H1 (cell line): ENCODE results near the gene IREB2.

ENCODE experiments used
- BACH1 ChIP-seq: IDR thresholded peaks from 2 replicates; pipeline ENCODE4 v1.6.1; 2012; ENCODE audit warnings: low read length, improper control_type of control experiment
- CEBPB ChIP-seq: IDR thresholded peaks from 2 replicates; pipeline ENCODE4 v1.6.1; 2012; ENCODE audit warnings: low read depth, low read length
- CHD2 ChIP-seq: IDR thresholded peaks from 2 replicates; pipeline ENCODE4 v1.6.1; 2012; ENCODE audit warnings: low read length, improper control_type of control experiment
- EGR1 ChIP-seq: IDR thresholded peaks from 2 replicates; pipeline ENCODE4 v1.6.1; 2011; ENCODE audit warnings: low read depth, low read length, borderline replicate concordance
- EP300 ChIP-seq, 2 experiments: IDR thresholded peaks; 1 replicate in 1 of 2; 2 replicates in 1 of 2; pipeline ENCODE4 v1.6.1; 2011 to 2012; ENCODE audit warnings: low read depth in 2 of 2, low read length in 2 of 2, mild to moderate bottlenecking in 2 of 2, borderline replicate concordance in 1 of 2, inconsistent platforms in 1 of 2, moderate library complexity in 1 of 2
- FOSL1 ChIP-seq: IDR thresholded peaks from 2 replicates; pipeline ENCODE4 v1.6.1; 2011; ENCODE audit warnings: mild to moderate bottlenecking, low read depth, low read length, moderate library complexity; ENCODE audit not compliant: insufficient read depth
- JUN ChIP-seq: IDR thresholded peaks from 2 replicates; pipeline ENCODE4 v1.6.1; 2011; ENCODE audit warnings: low read depth, mild to moderate bottlenecking, improper control_type of control experiment, low read length
- KDM5A ChIP-seq: fragments of 200-600 bp; IDR thresholded peaks from 2 replicates; pipeline ENCODE4 v1.7.1; 2012; ENCODE audit warnings: mild to moderate bottlenecking, low read length, inconsistent platforms, mixed read lengths
- SP1 ChIP-seq: IDR thresholded peaks from 2 replicates; pipeline ENCODE4 v1.6.1; 2011; ENCODE audit warnings: low read depth, low read length
- SP2 ChIP-seq: IDR thresholded peaks from 2 replicates; pipeline ENCODE4 v1.6.1; 2012; ENCODE audit warnings: mild to moderate bottlenecking, low read length, inconsistent platforms
- TEAD4 ChIP-seq: IDR thresholded peaks from 2 replicates; pipeline ENCODE4 v1.6.1; 2012; ENCODE audit warnings: low read depth, low read length, inconsistent platforms, mixed read lengths
- TF ChIP-seq, protein P1 (sequence below), 3 experiments: IDR thresholded peaks; 1 replicate in 2 of 3; 2 replicates in 1 of 3; pipeline versions ENCODE4 v1.5.1 to v1.6.1; 2011; ENCODE audit warnings: low read length in 3 of 3, mild to moderate bottlenecking in 3 of 3, inconsistent platforms in 2 of 3, low read depth in 1 of 3, moderate library complexity in 1 of 3; ENCODE audit not compliant: insufficient read depth in 1 of 3; ENCODE audit errors: control extremely low read depth in 1 of 3
- TF ChIP-seq, protein P2 (sequence below): IDR thresholded peaks from 2 replicates; pipeline ENCODE4 v1.6.1; 2012; ENCODE audit warnings: inconsistent platforms

DNA sequence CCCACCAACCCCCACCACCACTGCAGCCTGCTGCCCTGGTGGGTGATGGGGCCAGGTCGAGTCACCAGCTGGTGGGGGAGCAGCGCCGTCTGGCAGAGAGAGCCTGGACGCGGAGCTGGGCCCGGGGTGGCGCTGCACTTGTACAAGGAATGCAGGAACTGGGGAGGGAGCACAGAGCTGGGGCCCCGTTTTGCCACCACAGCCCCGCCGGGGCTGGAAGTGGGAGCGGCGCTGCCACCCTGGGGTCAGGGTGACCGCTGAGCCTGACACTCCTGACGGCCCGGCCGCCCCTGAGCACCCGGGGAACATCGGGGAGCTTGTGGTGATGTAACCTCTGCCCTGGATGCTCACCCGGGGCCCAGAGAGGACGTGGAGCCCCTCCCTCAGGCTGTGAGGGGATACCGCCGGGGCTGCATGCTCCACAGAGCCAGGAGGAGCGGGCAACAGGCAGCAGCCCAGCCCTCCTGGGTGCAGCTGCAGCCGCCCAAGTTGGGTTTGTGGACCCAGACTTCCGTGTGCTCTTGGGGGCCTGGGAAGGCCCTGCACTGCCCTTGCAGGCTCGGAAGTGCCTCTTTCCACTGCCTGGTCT is 32.6 kb upstream of the IREB2 start:
- TF ChIP-seq TEAD4 (peak; percentile 56), SP1 (no peak), BACH1 (no peak), SP2 (no peak), CHD2 (no peak), FOSL1 (no peak), KDM5A (no peak), JUN (no peak), EGR1 (no peak), CEBPB (no peak), EP300 (IDR thresholded peaks at IDR 0.05; ENCODE audit: borderline replicate concordance in 1 of 2, low read depth in 2 of 2, low read length in 2 of 2) (no peak)
- TF ChIP-seq, protein P1, sequence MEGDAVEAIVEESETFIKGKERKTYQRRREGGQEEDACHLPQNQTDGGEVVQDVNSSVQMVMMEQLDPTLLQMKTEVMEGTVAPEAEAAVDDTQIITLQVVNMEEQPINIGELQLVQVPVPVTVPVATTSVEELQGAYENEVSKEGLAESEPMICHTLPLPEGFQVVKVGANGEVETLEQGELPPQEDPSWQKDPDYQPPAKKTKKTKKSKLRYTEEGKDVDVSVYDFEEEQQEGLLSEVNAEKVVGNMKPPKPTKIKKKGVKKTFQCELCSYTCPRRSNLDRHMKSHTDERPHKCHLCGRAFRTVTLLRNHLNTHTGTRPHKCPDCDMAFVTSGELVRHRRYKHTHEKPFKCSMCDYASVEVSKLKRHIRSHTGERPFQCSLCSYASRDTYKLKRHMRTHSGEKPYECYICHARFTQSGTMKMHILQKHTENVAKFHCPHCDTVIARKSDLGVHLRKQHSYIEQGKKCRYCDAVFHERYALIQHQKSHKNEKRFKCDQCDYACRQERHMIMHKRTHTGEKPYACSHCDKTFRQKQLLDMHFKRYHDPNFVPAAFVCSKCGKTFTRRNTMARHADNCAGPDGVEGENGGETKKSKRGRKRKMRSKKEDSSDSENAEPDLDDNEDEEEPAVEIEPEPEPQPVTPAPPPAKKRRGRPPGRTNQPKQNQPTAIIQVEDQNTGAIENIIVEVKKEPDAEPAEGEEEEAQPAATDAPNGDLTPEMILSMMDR (IDR thresholded peaks at IDR 0.05; ENCODE audit: control extremely low read depth in 1 of 3, insufficient read depth in 1 of 3, low read depth in 1 of 3, low read length in 3 of 3) = no peak
- TF ChIP-seq, protein P2, sequence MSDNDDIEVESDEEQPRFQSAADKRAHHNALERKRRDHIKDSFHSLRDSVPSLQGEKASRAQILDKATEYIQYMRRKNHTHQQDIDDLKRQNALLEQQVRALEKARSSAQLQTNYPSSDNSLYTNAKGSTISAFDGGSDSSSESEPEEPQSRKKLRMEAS = no peak; the same call in 1 of the 2 replicates
